HepG2 (cell line): ENCODE measurements around the gene IFT172. TPM values are rescaled to one million over a fixed set of nuclear protein-coding genes. Genes with fewer than 3 reads are reported as not detected.

Experiments used
- ATRX ChIP-seq: sonication (generic); formaldehyde crosslinking; IDR thresholded peaks from 2 replicates; pipeline ENCODE4 v1.4.0; 2020; ENCODE audit warnings: missing genetic modification reagents, borderline replicate concordance
- DR1 ChIP-seq: sonication (generic); formaldehyde crosslinking; IDR thresholded peaks from 2 replicates; pipeline ENCODE4 v1.8.0; 2021; ENCODE audit warnings: mild to moderate bottlenecking, missing genetic modification reagents, inconsistent platforms
- ELF4 ChIP-seq: sonication (generic); formaldehyde crosslinking; IDR thresholded peaks from 2 replicates; pipeline ENCODE4 v1.5.0; 2020; ENCODE audit warnings: missing genetic modification reagents, mild to moderate bottlenecking, moderate library complexity, borderline replicate concordance
- HDAC2 ChIP-seq: sonication (generic); formaldehyde crosslinking; IDR thresholded peaks from 2 replicates; pipeline ENCODE4 v1.4.0; 2020; ENCODE audit warnings: missing genetic modification reagents
- HIC2 ChIP-seq: sonication (generic); formaldehyde crosslinking; IDR thresholded peaks from 2 replicates; pipeline ENCODE4 v1.9.0; 2022; ENCODE audit warnings: low read depth, missing genetic modification reagents
- KLF16 ChIP-seq, 2 experiments: sonication (generic) in 1 of 2; formaldehyde crosslinking in 1 of 2; IDR thresholded peaks; 2 replicates each; pipeline versions ENCODE4 v1.6.1 to v1.8.0; 2016 to 2023; ENCODE audit warnings: missing genetic modification reagents in 2 of 2, missing compliant biosample characterization in 1 of 2
- MEIS2 ChIP-seq: sonication (generic); formaldehyde crosslinking; IDR thresholded peaks from 2 replicates; pipeline ENCODE4 v1.9.0; 2021; ENCODE audit warnings: mild to moderate bottlenecking, missing genetic modification reagents
- RORA ChIP-seq: sonication (generic); formaldehyde crosslinking; IDR thresholded peaks from 2 replicates; pipeline ENCODE4 v1.5.0; 2020; ENCODE audit warnings: mild to moderate bottlenecking, missing genetic modification reagents, moderate library complexity
- SCMH1 ChIP-seq: sonication (generic); formaldehyde crosslinking; IDR thresholded peaks from 2 replicates; pipeline ENCODE4 v1.9.0; 2021; ENCODE audit warnings: missing genetic modification reagents, mild to moderate bottlenecking, borderline replicate concordance
- ZNF136 ChIP-seq: sonication (generic); formaldehyde crosslinking; IDR thresholded peaks from 2 replicates; pipeline ENCODE4 v1.8.1; 2022; ENCODE audit warnings: low read depth, mild to moderate bottlenecking, moderate library complexity, missing genetic modification reagents
- ZNF367 ChIP-seq: sonication (generic); formaldehyde crosslinking; IDR thresholded peaks from 2 replicates; pipeline ENCODE4 v1.4.0; 2020; ENCODE audit warnings: missing genetic modification reagents, borderline replicate concordance
- ZNF567 ChIP-seq: sonication (generic); formaldehyde crosslinking; IDR thresholded peaks from 2 replicates; pipeline ENCODE4 v1.8.1; 2023; ENCODE audit warnings: mild to moderate bottlenecking, missing genetic modification reagents, borderline replicate concordance
- polyA plus RNA-seq, 8 experiments: library from polyadenylated mRNA; depleted of rRNA in 3 of 8; stranded (reverse) in 7 of 8; unstranded in 1 of 8; fragments of >200 nt; fragmentation: Illumina TruSeq in 4 of 8; extraction: Trizol in 4 of 8; gene quantifications; 2 replicates each; pipeline versions ENCODE4 v1.2.1 to v1.2.3, GENCODE V29; 2011 to 2016; ENCODE audit warnings: low read depth in 4 of 8, missing spikeins in 1 of 8, mixed read lengths in 1 of 8; ENCODE audit not compliant: insufficient read depth in 1 of 8
- total RNA-seq, 5 experiments: library from RNA; depleted of rRNA; stranded (reverse); fragments of >200 nt; fragmentation: Illumina TruSeq; extraction: Trizol; gene quantifications; 2 replicates each; pipeline ENCODE4 v1.2.3, GENCODE V29; 2016; ENCODE audit warnings: low read depth in 1 of 5
- TF ChIP-seq, protein P1 (sequence below): sonication (generic); formaldehyde crosslinking; IDR thresholded peaks from 2 replicates; pipeline ENCODE4 v1.4.0; 2020; ENCODE audit warnings: mild to moderate bottlenecking, missing genetic modification reagents
- TF ChIP-seq, protein P2 (sequence below): sonication (generic); formaldehyde crosslinking; IDR thresholded peaks from 2 replicates; pipeline ENCODE4 v1.5.0; 2020; ENCODE audit warnings: mild to moderate bottlenecking, missing genetic modification reagents
- TF ChIP-seq, protein P3 (sequence below): IDR thresholded peaks from 2 replicates; pipeline ENCODE4 v1.6.1; 2012; ENCODE audit warnings: low read depth, low read length, improper control_type of control experiment

The IFT172 gene
- total and polyA plus RNA-seq, 2 of the 13 experiments (the other 11 are each of a cell fraction or from before 2014, with no cell fraction given): 21.6 to 35.7 TPM

- 0 out of 2 replicates have a peak, but pooled peaks have one; percentile 26 for TF ChIP-seq HIC2 (CRISPR knock-in tag)
- peak; percentile 35; the same call in 1 of the 2 replicates for TF ChIP-seq HDAC2 (CRISPR knock-in tag)
- no peak for TF ChIP-seq ELF4 (CRISPR knock-in tag)
- TF ChIP-seq MEIS2 (CRISPR knock-in tag): 0 out of 2 replicates have a peak, but pooled peaks have one; percentile 58
- TF ChIP-seq RORA (CRISPR knock-in tag): no peak
- no peak for TF ChIP-seq ZNF367 (CRISPR knock-in tag)
- TF ChIP-seq SCMH1 (CRISPR knock-in tag): no peak
- TF ChIP-seq, protein P1, sequence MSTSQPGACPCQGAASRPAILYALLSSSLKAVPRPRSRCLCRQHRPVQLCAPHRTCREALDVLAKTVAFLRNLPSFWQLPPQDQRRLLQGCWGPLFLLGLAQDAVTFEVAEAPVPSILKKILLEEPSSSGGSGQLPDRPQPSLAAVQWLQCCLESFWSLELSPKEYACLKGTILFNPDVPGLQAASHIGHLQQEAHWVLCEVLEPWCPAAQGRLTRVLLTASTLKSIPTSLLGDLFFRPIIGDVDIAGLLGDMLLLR (CRISPR knock-in tag): no peak
- no peak for TF ChIP-seq KLF16 (CRISPR knock-in tag; IDR thresholded peaks at IDR 0.05)
- TF ChIP-seq, protein P2, sequence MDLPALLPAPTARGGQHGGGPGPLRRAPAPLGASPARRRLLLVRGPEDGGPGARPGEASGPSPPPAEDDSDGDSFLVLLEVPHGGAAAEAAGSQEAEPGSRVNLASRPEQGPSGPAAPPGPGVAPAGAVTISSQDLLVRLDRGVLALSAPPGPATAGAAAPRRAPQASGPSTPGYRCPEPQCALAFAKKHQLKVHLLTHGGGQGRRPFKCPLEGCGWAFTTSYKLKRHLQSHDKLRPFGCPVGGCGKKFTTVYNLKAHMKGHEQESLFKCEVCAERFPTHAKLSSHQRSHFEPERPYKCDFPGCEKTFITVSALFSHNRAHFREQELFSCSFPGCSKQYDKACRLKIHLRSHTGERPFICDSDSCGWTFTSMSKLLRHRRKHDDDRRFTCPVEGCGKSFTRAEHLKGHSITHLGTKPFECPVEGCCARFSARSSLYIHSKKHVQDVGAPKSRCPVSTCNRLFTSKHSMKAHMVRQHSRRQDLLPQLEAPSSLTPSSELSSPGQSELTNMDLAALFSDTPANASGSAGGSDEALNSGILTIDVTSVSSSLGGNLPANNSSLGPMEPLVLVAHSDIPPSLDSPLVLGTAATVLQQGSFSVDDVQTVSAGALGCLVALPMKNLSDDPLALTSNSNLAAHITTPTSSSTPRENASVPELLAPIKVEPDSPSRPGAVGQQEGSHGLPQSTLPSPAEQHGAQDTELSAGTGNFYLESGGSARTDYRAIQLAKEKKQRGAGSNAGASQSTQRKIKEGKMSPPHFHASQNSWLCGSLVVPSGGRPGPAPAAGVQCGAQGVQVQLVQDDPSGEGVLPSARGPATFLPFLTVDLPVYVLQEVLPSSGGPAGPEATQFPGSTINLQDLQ (CRISPR knock-in tag): no peak
- TF ChIP-seq, protein P3, sequence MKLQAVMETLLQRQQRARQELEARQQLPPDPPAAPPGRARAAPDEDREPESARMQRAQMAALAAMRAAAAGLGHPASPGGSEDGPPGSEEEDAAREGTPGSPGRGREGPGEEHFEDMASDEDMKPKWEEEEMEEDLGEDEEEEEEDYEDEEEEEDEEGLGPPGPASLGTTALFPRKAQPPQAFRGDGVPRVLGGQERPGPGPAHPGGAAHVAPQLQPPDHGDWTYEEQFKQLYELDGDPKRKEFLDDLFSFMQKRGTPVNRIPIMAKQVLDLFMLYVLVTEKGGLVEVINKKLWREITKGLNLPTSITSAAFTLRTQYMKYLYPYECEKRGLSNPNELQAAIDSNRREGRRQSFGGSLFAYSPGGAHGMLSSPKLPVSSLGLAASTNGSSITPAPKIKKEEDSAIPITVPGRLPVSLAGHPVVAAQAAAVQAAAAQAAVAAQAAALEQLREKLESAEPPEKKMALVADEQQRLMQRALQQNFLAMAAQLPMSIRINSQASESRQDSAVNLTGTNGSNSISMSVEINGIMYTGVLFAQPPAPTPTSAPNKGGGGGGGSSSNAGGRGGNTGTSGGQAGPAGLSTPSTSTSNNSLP: no peak
- no peak for TF ChIP-seq ATRX
- TF ChIP-seq DR1 (CRISPR knock-in tag): no peak
- TF ChIP-seq ZNF567 (CRISPR knock-in tag): no peak
- TF ChIP-seq ZNF136: no peak
Measured at GRCh38 chr2:27518113-27518781, 28.7 kb upstream of the IFT172 start (continued).
